ENCODE results near the gene ANKDD1A. TPM values are rescaled to one million over a fixed set of nuclear protein-coding genes. Genes with fewer than 3 reads are reported as not detected.

Gene ANKDD1A
- 0.38 TPM for total RNA-seq

DNA sequence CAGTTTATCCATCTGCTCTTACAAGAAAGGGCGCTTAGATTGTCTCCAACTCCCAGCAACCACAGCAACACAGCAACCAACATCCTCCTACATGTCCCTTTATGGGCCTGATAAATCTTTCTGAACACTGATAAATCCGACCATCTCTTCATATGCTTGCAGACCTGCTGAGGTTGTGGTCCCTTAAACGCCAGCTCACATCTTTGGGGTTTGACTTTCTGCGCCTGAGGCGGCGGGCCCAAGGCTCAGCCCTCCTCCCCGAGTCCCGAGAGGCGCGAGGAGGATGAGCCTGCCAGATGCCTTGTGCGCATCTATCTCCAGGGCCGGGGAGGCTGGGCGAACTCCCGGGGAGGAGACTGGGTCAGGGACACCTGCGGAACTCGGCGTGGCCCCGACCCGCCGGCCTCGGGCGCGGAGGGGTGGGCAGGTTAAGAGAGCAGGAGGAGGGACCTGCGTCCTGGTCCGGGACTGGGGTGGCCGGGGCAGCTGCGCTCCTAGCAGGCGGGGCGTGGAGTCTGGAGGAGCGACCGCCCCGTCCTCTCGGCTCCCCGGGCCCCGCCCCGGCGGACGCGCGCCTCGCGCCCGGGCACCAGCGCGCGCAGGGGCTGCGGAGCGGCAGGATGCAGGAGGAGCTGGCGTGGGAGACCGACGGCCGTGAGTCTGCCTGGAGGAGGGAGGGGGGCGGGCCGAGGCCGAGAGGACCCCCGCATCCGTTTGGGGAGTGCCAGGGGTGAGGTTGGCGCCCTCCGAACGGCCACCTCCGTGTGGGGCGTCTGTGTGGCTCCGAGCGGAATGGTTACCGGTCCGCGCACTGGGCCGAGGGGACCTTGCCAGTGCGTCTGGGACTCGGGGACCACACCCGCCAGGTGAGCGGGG lies at the start of gene ANKDD1A:
Gene ANKDD1A, plus strand, starts transcription at position 592 of the 876 bp plus-strand sequence. Its CDS starts 29 bp downstream, at position 621.
- ATAC-seq (peak; percentile 81), DNase-seq (ENCODE audit: low spot score) (no peak)

DNA sequence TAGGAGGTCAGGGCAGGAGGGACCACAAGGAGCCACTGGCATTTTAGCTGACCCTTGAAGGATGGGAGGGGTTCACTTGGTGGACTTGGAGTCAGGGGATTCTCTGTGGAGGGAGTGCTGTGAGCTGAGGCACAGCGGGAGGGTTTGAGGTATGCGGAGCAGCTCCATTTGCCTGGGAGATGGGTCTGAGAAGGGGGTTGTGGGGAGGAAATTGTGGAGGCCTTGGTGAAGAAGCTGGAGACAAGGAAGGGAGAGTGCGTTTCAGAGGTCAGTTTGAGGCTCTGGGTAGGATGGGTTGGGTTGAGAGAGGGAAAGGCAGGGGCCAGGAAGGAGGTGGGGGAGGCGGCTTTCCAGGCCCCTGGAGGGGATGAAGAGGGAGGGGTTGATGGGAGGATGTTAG lies 49.7 kb upstream of the ANKDD1A start:
- ATAC-seq = no peak
- no peak for DNase-seq (ENCODE audit: low spot score)

DNA sequence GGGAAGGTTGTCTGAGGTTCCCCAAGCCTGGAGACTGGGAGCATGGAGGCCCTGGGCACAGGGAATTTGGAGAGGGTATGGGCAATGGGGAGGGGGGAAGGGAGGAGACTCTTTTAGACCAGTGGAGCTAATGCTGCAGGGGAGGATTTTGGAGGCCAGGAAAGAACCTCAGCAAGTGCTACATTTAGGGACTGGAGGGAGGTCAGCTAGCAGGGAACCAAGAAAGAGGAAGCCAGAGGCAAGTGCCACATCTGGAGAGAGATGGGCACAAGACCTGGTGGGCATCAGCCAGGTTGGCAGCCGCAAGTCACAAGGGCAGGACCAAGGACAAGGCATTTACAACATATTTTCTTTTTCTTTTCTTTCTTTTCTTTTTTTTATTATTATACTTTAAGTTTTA lies 49.3 kb upstream of the ANKDD1A start:
- no peak for ATAC-seq
- DNase-seq (ENCODE audit: low spot score) = no peak

DNA sequence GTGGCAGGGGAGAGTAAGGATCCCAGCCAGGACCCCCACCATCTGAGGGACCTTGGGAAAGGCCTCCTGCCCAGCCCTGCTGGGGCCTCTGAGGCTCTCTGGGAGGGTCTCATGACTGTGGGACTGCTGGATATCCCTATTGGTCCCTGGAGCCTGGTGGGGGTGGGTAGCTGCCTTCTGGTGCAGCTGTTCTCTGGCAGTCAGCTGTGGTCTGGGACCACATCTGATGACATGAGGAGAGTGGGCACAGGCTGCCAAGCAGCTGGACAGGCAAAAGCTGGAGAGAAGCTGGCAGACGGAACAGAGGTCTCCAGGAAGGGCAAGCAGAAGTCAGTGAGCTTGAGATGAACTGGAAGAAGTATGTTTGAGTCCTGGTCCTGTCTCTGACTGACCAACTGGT lies 47.6 kb upstream of the ANKDD1A start:
- no peak for ATAC-seq
- DNase-seq (ENCODE audit: low spot score) = no peak

DNA sequence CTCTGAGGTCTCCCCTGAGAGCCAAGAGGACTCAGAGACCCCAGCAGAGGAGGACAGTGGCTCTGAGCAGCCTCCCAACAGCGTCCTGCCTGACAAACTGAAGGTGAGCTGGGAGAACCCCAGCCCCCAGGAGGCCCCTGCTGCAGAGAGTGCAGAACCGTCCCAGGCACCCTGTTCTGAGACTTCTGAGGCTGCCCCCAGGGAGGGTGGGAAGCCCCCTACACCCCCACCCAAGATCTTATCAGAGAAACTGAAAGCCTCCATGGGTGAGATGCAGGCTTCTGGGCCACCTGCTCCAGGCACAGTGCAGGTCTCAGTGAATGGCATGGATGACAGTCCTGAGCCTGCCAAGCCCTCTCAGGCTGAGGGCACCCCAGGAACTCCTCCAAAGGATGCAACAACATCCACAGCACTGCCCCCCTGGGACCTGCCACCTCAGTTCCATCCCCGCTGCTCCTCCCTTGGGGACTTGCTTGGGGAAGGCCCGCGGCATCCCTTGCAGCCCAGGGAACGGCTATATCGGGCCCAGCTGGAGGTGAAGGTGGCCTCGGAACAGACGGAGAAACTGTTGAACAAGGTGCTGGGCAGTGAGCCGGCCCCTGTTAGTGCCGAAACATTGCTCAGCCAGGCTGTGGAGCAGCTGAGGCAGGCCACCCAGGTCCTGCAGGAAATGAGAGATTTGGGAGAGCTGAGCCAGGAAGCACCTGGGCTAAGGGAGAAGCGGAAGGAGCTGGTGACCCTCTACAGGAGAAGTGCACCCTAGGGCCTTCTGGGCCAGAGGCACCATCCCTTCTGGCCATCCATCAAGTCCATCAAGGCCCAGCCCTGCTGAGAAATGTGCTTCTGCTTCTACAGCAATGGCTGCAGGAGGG lies 46.3 kb upstream of the ANKDD1A start:
- DNase-seq (ENCODE audit: low spot score) (no peak), ATAC-seq (no peak)

GRCh38 chr15:64865998-64866520 lies 45.6 kb upstream of the ANKDD1A start:
- ATAC-seq = peak; percentile 94
- DNase-seq (ENCODE audit: low spot score) = peak; percentile 71

GRCh38 chr15:64869501-64869900 lies 42.2 kb upstream of the ANKDD1A start:
- DNase-seq (ENCODE audit: low spot score) (no peak), ATAC-seq (no peak)

- ATAC-seq = no peak
- DNase-seq (ENCODE audit: low spot score) = no peak
Measured at GRCh38 chr15:64870353-64870752, 41.3 kb upstream of the ANKDD1A start.

DNA sequence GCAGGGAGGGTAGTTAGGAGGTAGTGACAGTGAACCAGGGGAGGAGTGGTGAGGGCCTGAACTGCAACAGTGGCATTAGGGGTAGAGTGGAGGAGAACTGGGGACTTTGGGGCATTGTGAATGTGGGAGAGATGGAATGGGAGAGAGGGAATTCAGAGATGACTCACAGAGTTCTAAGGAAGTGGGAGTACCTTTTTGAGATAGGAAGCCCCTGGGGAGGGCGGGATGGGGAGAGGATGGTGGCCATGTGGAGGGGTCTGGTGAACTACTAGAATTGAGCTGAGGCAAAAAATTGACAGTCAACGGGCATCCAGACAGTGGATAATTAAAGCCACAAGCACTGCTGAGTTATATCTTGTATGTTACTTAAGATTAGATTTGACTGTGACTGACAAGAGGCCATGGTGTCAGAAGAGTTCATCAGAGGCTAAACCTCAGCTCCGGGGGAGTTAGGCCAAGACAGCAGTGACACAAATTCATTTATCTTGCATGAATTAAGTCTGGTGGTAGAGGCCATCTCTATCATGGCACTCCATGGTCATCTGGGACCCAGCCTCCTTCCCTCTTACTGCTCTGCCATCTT lies 36.0 kb upstream of the ANKDD1A start:
- ATAC-seq (no peak), DNase-seq (ENCODE audit: low spot score) (no peak)

DNA sequence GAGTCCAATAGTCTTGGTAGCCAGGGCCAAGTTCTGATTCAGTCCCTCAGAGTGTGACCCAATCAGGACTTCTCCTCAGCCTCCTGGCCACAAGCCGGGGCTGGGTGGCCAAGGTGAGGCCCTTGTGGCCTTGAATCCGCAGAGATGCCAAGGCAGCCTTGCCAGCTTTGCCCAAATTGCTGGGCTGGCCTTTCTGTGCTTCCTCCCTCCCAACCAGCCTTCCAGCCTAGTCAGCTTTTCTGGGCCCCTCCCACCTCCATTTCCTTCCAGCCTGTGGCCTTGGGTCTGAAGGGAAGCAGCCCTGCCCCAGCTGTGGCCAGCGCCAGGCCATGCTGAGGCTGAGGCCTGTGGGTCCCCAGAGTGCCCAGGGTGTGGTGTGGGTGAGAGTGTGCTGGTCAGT lies 34.3 kb upstream of the ANKDD1A start:
- DNase-seq (ENCODE audit: low spot score) (peak; percentile 66), ATAC-seq (peak; percentile 72)

GRCh38 chr15:64878705-64879104 lies 33.0 kb upstream of the ANKDD1A start:
- DNase-seq (ENCODE audit: low spot score) = no peak
- ATAC-seq = peak; percentile 52

DNA sequence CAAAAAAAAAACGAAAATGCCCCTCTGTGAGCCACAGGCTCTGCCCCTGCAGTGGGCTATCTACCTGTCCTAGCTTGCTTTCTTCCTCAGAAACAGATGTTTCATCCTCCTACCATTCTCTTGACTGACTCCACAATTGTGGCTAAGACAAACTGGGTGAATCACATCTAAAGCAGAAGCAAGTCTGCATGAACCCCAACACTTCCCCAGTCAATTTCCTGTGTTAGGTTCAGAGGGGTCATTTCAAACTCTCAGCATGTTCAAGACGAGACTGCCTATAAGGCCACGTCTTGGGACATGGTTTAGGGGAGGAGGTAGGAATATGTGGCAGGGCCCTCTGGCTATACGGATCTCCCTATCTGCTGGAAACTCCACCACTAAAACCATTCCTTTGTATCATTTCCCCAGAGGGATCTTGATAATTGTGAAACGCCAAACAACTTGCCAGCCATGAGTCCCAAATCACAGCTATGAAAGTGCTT lies 28.6 kb upstream of the ANKDD1A start:
- ATAC-seq = peak; percentile 33
- no peak for DNase-seq (ENCODE audit: low spot score)

DNA sequence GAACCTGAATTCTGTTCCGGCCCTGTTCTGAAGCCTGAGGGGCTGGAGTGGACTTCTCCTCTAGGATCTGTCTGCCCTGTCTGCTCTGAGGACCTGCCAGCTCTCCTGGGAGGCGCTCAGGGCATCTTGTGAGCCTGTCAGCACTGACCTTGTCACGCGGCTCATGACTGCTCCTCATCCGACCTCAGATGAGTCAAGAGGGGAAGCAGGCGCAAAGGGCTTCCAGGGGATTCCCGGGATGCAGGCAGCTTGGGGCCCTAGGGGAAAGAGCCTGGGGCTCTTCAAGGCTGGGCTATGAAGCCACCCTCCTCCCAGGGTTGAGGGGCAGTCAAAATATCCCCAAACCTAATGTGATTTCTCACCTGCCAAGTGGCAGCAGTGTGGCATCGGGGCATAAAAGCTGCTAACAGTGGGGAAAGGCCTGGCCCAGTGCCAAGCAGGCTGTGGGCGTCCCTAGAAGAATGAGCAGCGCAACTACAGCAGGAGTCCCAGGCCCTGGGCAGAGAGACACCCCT lies 27.6 kb upstream of the ANKDD1A start:
- peak; percentile 61 for ATAC-seq

DNA sequence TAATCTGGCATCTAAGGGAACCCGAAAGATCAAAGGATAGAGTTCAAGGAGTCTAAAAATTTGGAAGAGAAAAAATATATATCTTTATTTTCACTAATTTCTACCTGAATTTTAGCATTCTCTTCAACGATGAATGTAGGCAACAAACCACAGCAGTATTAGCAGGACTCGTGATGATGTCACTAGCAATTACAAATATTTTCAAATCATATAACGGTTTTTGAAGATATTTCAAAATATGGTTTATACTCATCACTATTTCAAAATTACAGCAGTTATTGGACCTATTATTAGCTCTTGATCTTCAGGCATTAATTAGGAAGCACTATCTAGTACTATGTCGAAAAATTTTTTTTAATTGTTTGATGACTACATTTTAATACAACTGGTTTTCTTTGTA lies 27.0 kb upstream of the ANKDD1A start:
- ATAC-seq (no peak), DNase-seq (ENCODE audit: low spot score) (no peak)

More for the DNA sequence above, 27.6 kb upstream of the ANKDD1A start:
- DNase-seq (ENCODE audit: low spot score) = no peak

- DNase-seq (ENCODE audit: low spot score) (no peak), ATAC-seq (no peak)
Measured at GRCh38 chr15:64888336-64888735, 23.4 kb upstream of the ANKDD1A start.

GRCh38 chr15:64891561-64891960 lies 20.1 kb upstream of the ANKDD1A start:
- DNase-seq (ENCODE audit: low spot score) = no peak

GRCh38 chr15:64892847-64893403 lies 18.8 kb upstream of the ANKDD1A start:
- DNase-seq (ENCODE audit: low spot score) (no peak), ATAC-seq (no peak)

More at GRCh38 chr15:64891561-64891960, 20.1 kb upstream of the ANKDD1A start:
- no peak for ATAC-seq

DNA sequence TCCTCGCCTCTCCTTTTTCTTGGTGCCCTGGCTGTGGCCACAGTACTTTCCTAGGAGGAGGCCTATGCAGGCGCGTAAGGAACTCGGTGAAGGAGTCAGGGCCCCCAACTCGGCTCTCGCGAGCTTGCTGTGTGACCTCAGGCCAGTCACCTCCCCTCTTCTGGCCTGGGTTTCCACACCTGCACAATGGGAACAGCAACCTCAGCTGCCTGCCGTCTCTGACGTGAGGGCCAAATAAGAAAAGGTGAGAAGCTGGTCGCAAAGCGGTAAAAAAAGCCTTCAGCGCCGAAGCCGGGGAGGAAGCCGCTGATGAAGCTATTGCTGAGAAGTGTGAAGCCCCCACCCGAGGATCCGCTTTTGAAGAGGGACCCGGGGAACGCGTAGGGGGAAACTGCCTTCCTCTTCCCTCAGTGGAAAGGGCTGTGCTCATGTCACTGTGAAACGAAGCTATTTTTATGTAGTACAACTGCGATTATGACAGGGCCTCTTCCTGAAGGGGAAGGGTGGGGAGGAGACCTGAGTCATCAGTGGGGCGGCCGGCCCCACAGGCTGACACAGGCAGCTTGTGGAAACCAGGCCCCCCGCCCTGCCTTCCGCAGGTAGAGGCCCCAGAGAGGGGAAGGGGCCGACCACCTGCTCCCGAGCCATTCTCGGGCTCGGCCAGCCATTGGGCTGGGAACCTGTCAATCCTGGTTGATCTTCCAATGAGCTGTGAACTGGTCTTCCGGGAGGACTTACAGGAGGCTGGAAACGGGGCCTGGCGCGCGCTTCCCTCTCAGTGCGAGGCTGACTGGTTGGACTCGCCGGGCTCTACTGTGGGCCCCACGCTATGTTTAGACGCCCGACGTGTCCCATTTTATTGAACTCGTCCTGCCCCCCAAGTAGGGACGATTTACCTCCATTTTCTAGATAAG lies 18.0 kb upstream of the ANKDD1A start:
- ATAC-seq = peak; percentile 70
- DNase-seq (ENCODE audit: low spot score) = peak; percentile 86

DNA sequence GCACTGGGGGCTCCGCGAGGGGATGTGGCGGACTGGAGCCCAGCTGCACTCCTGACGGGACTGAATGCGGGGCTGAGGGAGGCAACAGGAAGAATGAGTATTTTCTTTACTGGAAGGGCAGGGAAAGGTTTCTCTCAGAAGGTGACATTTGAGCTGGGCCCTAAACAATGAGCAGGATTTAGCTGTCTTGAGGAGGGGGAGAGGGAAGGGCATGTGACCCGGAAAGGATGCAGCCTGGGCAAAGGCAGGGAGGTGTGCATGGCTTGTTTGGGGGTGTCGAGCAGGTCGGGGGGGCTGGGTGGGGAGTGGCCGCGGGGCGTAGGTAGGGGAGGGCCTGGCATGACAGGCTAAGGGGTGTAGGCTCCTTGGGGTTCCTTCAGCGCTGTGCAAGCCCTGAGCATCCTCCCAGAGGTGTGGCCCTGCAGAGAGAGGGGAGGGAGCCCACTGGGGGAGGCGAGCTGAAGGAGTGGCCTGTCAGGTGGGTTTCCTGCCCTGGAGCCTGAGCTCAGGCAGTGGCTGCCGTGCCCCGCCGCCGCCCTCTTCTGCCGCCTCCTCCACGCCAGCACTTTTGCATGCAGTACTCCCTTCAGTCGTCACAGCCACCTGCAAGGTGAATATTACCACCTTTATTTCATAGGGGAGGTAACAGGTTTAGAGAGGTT lies 17.2 kb upstream of the ANKDD1A start:
- ATAC-seq (no peak), DNase-seq (ENCODE audit: low spot score) (no peak)
